AG09319 (cell line): ENCODE measurements around the gene KRTAP2-4.
"Not testable (repeated sequence)": the region's sequence is repeated elsewhere in the genome, so short reads cannot be mapped to it uniquely, and the experiment has no call there.

Experiments
- DNase-seq: peaks from one replicate; pipeline ENCODE4 v3.0.0-alpha.2; 2010; ENCODE audit warnings: low read depth; ENCODE audit errors: extremely low read depth
- TF ChIP-seq, protein P1 (sequence below): IDR thresholded peaks from 2 replicates; pipeline ENCODE4 v1.5.1; 2011; ENCODE audit warnings: low read depth, mild to moderate bottlenecking, inconsistent platforms, low read length, moderate library complexity

The KRTAP2-4 gene

DNA sequence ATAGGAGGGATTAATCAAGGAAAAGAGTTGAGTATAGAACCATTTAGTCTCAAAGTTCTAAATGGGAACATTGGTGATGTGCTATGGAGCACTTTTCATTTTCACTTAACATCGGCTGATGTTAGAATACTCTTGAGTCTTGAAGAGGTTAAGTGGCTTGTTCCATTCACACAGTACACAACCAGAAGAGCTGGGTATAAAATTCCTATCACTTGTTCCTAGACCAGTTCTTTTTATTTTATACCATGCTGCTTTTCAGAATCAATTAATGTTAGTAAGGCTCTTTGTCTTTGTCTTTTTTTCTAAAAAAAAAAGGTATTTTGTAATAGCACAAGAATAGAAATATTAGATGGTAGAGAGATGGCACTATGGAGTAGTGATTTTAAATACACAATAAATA is 22.7 kb downstream of the KRTAP2-4 start:
- no peak for DNase-seq
- TF ChIP-seq, protein P1, sequence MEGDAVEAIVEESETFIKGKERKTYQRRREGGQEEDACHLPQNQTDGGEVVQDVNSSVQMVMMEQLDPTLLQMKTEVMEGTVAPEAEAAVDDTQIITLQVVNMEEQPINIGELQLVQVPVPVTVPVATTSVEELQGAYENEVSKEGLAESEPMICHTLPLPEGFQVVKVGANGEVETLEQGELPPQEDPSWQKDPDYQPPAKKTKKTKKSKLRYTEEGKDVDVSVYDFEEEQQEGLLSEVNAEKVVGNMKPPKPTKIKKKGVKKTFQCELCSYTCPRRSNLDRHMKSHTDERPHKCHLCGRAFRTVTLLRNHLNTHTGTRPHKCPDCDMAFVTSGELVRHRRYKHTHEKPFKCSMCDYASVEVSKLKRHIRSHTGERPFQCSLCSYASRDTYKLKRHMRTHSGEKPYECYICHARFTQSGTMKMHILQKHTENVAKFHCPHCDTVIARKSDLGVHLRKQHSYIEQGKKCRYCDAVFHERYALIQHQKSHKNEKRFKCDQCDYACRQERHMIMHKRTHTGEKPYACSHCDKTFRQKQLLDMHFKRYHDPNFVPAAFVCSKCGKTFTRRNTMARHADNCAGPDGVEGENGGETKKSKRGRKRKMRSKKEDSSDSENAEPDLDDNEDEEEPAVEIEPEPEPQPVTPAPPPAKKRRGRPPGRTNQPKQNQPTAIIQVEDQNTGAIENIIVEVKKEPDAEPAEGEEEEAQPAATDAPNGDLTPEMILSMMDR: no peak

DNA sequence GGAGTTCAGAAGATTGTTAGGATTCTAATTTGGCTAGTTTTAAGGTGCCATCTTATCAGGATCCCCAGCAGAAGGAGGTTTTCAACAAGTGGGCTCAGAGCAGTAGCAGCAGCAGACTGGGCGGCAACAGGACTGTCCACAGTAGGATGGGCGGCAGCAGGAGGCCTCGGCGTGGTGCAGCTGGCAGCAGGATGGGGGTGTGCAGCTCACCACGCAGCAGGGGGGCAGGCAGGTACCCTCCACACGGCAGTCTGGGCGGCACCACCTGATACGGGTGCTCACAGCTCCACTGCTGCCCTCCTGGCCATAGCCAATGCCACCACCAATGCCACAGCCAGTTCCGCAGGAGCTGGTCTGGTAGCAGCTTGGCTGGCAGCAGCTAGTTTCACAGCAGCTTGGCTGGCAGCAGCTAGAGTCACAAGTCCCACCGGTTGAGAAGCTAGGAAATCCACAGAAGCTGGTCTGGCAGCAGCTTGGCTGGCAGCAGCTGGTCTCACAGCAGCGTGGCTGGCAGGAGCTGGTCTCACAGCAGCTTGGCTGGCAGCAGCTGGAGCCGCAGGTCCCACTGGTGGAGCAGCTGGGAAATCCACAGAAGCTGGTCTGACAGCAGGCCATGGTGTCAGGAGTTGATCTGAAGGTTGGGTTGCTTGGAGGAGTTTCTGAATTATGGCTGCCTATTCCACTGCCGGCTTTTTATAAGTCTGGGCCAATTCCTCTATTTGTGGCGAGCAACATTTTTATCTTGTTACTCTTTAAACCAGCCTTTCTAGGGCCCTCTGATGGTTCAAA is 24.7 kb downstream of the KRTAP2-4 start, which contains the start of gene KRTAP1-1:
Gene KRTAP1-1 (minus strand): TSS at position 668 of the 789 bp plus-strand sequence. CDS start 53 bp downstream, at position 615.
- DNase-seq: not testable (repeated sequence)

DNA sequence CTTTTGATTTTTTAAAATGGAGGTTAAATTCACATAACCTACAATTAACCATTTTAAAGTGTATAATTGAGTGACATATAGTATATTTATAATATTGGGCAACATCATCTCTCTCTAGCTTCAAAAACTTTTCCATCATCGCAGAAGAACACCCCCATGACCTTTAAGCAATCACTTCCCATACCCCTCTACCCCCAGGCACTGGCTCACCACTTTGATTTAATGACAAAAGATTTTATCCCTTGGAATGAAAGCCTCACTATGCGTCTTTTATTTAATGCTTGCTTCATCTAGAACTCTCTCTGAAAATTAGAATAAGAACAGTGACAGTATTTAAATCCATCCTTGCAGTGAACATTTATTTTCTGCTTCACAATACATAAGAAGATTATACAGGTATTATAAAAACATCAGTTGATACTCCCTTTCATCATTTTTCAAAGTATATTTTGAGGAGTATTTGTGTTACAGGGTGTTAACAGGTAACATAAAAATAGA is 27.8 kb downstream of the KRTAP2-4 start:
- DNase-seq: no peak
- TF ChIP-seq, protein P1: no peak

DNA sequence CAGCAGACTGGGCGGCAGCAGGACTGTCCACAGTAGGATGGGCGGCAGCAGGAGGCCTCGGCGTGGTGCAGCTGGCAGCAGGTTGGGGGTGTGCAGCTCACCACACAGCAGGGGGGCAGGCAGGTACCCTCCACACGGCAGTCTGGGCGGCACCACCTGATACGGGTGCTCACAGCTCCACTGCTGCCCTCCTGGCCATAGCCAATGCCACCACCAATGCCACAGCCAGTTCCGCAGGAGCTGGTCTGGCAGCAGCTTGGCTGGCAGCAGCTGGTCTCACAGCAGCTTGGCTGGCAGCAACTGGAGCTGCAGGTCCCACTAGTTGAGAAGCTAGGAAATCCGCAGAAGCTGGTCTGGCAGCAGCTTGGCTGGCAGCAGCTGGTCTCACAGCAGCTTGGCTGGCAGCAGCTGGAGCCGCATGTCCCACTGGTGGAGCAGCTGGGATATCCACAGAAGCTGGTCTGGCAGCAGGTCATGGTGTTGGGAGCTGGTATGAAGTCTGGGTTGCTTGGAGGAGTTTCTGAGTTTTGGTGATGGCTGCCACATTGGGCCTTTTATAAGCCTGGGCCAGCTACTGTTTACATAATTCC is 31.2 kb downstream of the KRTAP2-4 start, which contains the start of gene KRTAP1-3:
Gene KRTAP1-3 (minus strand): TSS at position 529 of the 590 bp plus-strand sequence. CDS start 53 bp downstream, at position 476.
- not testable (repeated sequence) for DNase-seq

DNA sequence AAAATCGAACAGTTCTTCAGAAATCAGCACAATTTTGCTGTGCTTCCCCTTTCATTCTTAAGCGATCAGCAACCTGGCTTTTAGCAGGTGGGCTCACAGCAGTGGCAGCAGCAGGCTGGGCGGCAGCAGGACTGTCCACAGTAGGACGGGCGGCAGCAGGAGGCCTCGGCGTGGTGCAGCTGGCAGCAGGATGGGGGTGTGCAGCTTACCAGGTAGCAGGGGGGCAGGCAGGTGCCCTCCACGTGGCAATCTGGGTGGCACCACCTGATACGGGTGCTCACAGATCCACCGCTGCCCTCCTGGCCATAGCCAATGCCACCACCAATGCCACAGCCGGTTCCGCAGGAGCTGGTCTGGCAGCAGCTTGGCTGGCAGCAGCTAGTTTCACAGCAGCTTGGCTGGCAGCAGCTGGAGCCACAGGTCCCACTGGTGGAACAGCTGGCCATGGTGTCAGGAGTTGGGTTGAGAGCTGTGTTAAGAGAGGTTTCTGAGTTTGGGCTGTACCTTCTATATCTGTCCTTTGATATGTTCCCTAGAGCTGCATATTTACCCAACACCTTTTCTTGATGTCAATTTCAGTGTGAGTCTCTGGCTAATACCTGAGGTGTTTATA is 35.9 kb downstream of the KRTAP2-4 start, which contains the start of gene KRTAP1-4:
Gene KRTAP1-4 (minus strand): TSS at position 563 of the 613 bp plus-strand sequence. CDS start 117 bp downstream, at position 446.
- TF ChIP-seq, protein P1: no peak
- no peak for DNase-seq

DNA sequence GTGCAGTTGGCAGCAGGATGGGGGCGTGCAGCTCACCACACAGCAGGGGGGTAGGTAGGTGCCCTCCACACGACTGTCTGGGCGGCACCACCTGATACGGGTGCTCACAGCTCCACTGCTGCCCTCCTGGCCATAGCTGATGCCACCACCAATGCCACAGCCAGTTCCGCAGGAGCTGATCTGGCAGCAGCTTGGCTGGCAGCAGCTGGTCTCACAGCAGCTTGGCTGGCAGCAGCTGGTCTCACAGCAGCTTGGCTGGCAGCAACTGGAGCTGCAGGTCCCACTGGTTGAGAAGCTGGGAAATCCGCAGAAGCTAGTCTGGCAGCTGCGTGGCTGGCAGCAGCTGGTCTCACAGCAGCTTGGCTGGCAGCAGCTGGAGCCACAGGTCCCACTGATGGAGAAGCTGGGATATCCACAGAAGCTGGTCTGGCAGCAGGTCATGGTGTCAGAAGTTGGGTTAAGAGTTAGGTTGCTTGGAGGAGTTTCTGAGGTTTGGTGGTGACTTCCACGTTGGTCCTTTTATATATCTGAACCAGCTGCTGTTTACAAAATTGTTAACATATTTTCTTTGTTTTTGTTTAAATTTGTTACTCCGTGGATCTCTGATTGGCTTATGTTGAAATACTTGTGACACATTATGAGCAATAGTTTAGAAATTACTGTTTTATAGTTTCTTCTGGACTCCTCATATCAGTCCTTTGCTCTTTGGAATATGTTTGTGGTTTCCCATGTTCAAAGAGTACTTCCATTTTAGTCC is 38.8 kb downstream of the KRTAP2-4 start, which contains the start of gene KRTAP1-5:
Gene KRTAP1-5 (minus strand): TSS at position 494 of the 757 bp plus-strand sequence. CDS start 53 bp downstream, at position 441.
- peak; percentile 81 for DNase-seq
- TF ChIP-seq, protein P1: no peak

DNA sequence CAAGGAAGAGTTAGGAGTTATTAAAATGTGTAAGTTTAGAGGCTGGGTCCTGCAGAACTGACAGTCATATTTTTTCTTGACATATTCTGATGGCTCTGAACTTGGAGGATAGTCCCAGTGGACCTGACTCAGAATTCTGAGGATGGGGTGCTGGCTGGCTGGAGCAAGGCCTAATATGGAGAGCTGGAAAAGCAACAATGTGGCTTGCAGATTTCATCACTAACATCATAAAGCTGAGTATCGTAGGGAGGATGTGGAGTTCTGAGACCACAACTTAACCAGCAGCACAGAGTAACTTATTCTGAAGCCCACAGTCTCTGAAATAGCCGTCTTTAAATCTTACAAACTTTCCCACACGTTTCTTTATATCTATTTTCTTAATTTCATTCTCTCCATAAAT is 41.0 kb downstream of the KRTAP2-4 start:
- TF ChIP-seq, protein P1: no peak
- no peak for DNase-seq
